ENCODE measurements around the gene KCNK5. TPM values are rescaled to one million over a fixed set of nuclear protein-coding genes. Genes with fewer than 3 reads are reported as not detected.

Gene KCNK5
- total RNA-seq, 4 donors from 2014 or later, result 0.07 to 0.22 (median 0.20) TPM; not detected in 1

- in situ Hi-C loops (cut with MboI; ENCODE audit: low sequenced_read_pairs in 4 of 4), result loop anchor here (5.0 to 10.0 kb wide), 2 partner anchors 135 to 138 kb away; no protein-coding TSS in a partner anchor
- intact Hi-C loops (cut with DNase I; ENCODE audit: low total_unique reads), result loop anchor here (1.0 kb wide), 1 partner anchor 143 kb away; no protein-coding TSS in a partner anchor
Observed at GRCh38 chr6:39166912-39167290, 62.4 kb downstream of the KCNK5 start.

GRCh38 chr6:39166189-39166911, 62.9 kb downstream of the KCNK5 start:
- TF ChIP-seq CTCF (IDR thresholded peaks at IDR 0.05 in 4 of 5, conservative IDR thresholded peaks at IDR 0.05 in 1 of 5) (peak; percentile 56 to 81 (median 74)), POLR2A (IDR thresholded peaks at IDR 0.05) (no peak)
- in situ Hi-C loops (cut with MboI; ENCODE audit: low sequenced_read_pairs in 4 of 4), result loop anchor here (5.0 to 10.0 kb wide), 2 partner anchors 136 to 138 kb away; no protein-coding TSS in a partner anchor
- Histone ChIP-seq H3K4me3 (no peak overlapping the region), H3K9me3 (no peaks in the 10 kb centered on the region), H3K36me3 (no peaks in the 10 kb centered on the region), H3K27ac (no peak overlapping the region), H3K27me3 (peaks cover 0 to 4% (median 0%) of the 10 kb centered on the region in 3 donors), H3K4me1 (no peaks in the 10 kb centered on the region)
- ATAC-seq (peak in 1 of 2 donors; percentile 58), DNase-seq (peak; percentile 26 to 29)
- intact Hi-C loops (cut with DNase I; ENCODE audit: low total_unique reads), result loop anchor here (1.0 kb wide), 1 partner anchor 144 kb away; no protein-coding TSS in a partner anchor

More at GRCh38 chr6:39166912-39167290, 62.4 kb downstream of the KCNK5 start:
- TF ChIP-seq CTCF (IDR thresholded peaks at IDR 0.05 in 4 of 5, conservative IDR thresholded peaks at IDR 0.05 in 1 of 5) (no peak), POLR2A (IDR thresholded peaks at IDR 0.05) (no peak)
- Histone ChIP-seq H3K4me3 (no peak overlapping the region), H3K4me1 (no peaks in the 10 kb centered on the region), H3K27ac (no peak overlapping the region), H3K9me3 (no peaks in the 10 kb centered on the region), H3K36me3 (no peaks in the 10 kb centered on the region), H3K27me3 (peaks cover 0 to 4% (median 0%) of the 10 kb centered on the region in 3 donors)
- no peak for ATAC-seq
- DNase-seq, result no peak

- Histone ChIP-seq H3K4me1 (no peaks in the 10 kb centered on the region), H3K27me3 (peaks cover 0 to under 1% (median 0%) of the 10 kb centered on the region in 3 donors), H3K9me3 (no peaks in the 10 kb centered on the region), H3K27ac (no peak overlapping the region), H3K4me3 (no peak overlapping the region), H3K36me3 (no peaks in the 10 kb centered on the region)
- DNase-seq (no peak), ATAC-seq (no peak)
- intact Hi-C loops (cut with DNase I; ENCODE audit: low total_unique reads), result no loop called here
- in situ Hi-C loops (cut with MboI; ENCODE audit: low sequenced_read_pairs in 4 of 4), result no loop called here
- no peak for TF ChIP-seq POLR2A (IDR thresholded peaks at IDR 0.05)
- TF ChIP-seq CTCF (IDR thresholded peaks at IDR 0.05 in 4 of 5, conservative IDR thresholded peaks at IDR 0.05 in 1 of 5), result no peak
Observed at GRCh38 chr6:39157511-39157910, 71.8 kb downstream of the KCNK5 start.

GRCh38 chr6:39156801-39157200, 72.5 kb downstream of the KCNK5 start:
- Histone ChIP-seq H3K4me3 (no peak overlapping the region), H3K36me3 (no peaks in the 10 kb centered on the region), H3K9me3 (no peaks in the 10 kb centered on the region), H3K27me3 (no peaks in the 10 kb centered on the region), H3K4me1 (no peaks in the 10 kb centered on the region), H3K27ac (no peak overlapping the region)
- in situ Hi-C loops (cut with MboI; ENCODE audit: low sequenced_read_pairs in 4 of 4), result no loop called here
- intact Hi-C loops (cut with DNase I; ENCODE audit: low total_unique reads), result no loop called here
- ATAC-seq (no peak), DNase-seq (no peak)
- TF ChIP-seq CTCF (IDR thresholded peaks at IDR 0.05 in 4 of 5, conservative IDR thresholded peaks at IDR 0.05 in 1 of 5) (no peak), POLR2A (IDR thresholded peaks at IDR 0.05) (no peak)

Data from gastrocnemius medialis (tissue), 4 donors.